PFSK-1 (cell line): Measurements from ENCODE around the gene BTBD3.

ENCODE experiments used
- FOXP2 ChIP-seq: optimal IDR thresholded peaks from 2 replicates; pipeline ENCODE3; 2011; ENCODE audit warnings: borderline replicate concordance, control low read depth, inconsistent platforms; ENCODE audit not compliant: insufficient read depth; ENCODE audit errors: extremely low read length, extremely low read depth
- POLR2AphosphoS5 ChIP-seq: IDR thresholded peaks from 2 replicates; pipeline ENCODE4 v1.6.1; 2012; ENCODE audit warnings: low read depth, mild to moderate bottlenecking, control low read depth, low read length, moderate library complexity
- TAF1 ChIP-seq: IDR thresholded peaks from 2 replicates; pipeline ENCODE4 v1.6.1; 2012; ENCODE audit warnings: low read length, control low read depth, borderline replicate concordance; ENCODE audit not compliant: insufficient read depth

DNA sequence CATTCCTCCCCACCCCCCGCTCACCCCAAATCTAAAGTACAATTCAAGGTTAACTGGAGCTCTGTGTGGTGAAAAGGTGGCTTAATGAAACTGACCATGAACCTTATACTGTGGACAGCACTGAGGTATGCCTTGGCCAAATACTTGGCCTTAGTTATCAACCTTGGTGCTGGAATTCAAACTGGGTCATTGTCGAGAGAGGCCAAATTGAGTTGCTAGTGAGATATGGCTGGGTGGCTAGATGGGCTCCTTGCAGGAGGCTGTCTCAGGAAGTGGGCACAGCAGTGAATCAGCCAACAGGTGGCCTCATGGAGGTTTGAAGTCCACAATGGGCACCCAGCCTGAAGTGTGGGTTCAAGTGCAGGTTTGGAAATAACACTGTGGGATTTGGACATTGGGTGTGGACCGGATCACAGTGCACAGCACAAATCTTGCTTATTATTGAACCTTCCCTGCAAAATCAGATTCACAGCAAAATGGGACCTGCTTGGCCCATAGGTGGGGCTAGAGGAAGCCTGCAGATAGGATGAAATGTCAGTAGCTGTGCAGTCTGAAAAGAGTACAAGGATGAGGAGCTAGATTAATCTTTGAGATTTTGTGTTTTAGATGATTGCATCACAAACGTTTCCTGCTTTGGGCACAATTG is 5.6 kb upstream of the BTBD3 start:
- TF ChIP-seq POLR2AphosphoS5, result no peak
- TF ChIP-seq FOXP2, result no peak
- no peak for TF ChIP-seq TAF1
